Gastrocnemius medialis (tissue), 4 donors: ENCODE results near the gene SCAANT1. TPM values are rescaled to one million over a fixed set of nuclear protein-coding genes. Genes with fewer than 3 reads are reported as not detected.

ENCODE experiments used
- ATAC-seq, 2 donors: fragments of 150-250 bp; one replicate each; pipeline ENCODE4 v1.9.1; 2016
- DNase-seq, 2 donors: peaks; one replicate each; pipeline ENCODE4 v3.0.0-alpha.2; 2019
- H3K27ac ChIP-seq, 4 donors: fragments of 200-600 bp; sonication (generic); 1 replicate in 1 of 4; 2 replicates in 3 of 4; pipeline ENCODE4 v1.5.1; 2016 to 2018; ENCODE audit warnings: mild to moderate bottlenecking in 2 of 4, moderate library complexity in 1 of 4
- H3K27me3 ChIP-seq, 3 donors: fragments of 200-600 bp; sonication (generic) in 2 of 3; 1 replicate in 1 of 3; 2 replicates in 2 of 3; pipeline versions ENCODE4 v1.5.1 to v1.6.0; 2016 to 2019; ENCODE audit warnings: mild to moderate bottlenecking in 1 of 3, moderate library complexity in 1 of 3
- H3K36me3 ChIP-seq, 2 donors: fragments of 200-600 bp; sonication (generic) in 1 of 2; one replicate each; pipeline ENCODE4 v1.5.1; 2017 to 2018
- H3K4me1 ChIP-seq, 2 donors: fragments of 200-600 bp; sonication (generic) in 1 of 2; one replicate each; pipeline ENCODE4 v1.5.1; 2016 to 2017; ENCODE audit warnings: mild to moderate bottlenecking in 2 of 2
- H3K4me3 ChIP-seq, 4 donors: fragments of 200-600 bp; sonication (generic) in 3 of 4; 1 replicate in 1 of 4; 2 replicates in 3 of 4; pipeline ENCODE4 v1.5.1; 2016 to 2019; ENCODE audit warnings: mild to moderate bottlenecking in 2 of 4
- H3K9me3 ChIP-seq, 3 donors: fragments of 200-600 bp; sonication (generic) in 2 of 3; 1 replicate in 1 of 3; 2 replicates in 2 of 3; pipeline ENCODE4 v1.5.1; 2016 to 2019
- POLR2A ChIP-seq, 2 donors: fragments of 450-650 bp; IDR thresholded peaks; one replicate each; pipeline ENCODE4 v1.6.1; 2017; ENCODE audit warnings: antibody characterized with exemption in 2 of 2, mild to moderate bottlenecking in 2 of 2, moderate library complexity in 2 of 2
- in situ Hi-C, 4 donors: fragments of 200-750 bp; cut with MboI; loops; one replicate each; pipeline versions ENCODE4 v1.15.0 to v1.8.0; 2017; ENCODE audit warnings: low sequenced_read_pairs in 4 of 4
- intact Hi-C: fragments of 100-400 bp; cut with DNase I; formaldehyde crosslinking; loops from one replicate; pipeline ENCODE4 v1.15.1; 2023; ENCODE audit warnings: low total_unique reads
- total RNA-seq, 4 donors: library from RNA; depleted of rRNA; stranded (reverse); fragments of >200 nt; gene quantifications; one replicate each; pipeline versions ENCODE4 v1.1.0 to v1.2.3, GENCODE V29; 2016
- TF ChIP-seq, protein P1 (sequence below), 5 experiments: fragments of 450-650 bp in 3 of 5; fragments of 200-600 bp in 2 of 5; sonication (generic) in 2 of 5; IDR thresholded peaks in 4 of 5; conservative IDR thresholded peaks in 1 of 5; 1 replicate in 4 of 5; 2 replicates in 1 of 5; pipeline ENCODE4 v1.5.1; 2016 to 2019; ENCODE audit warnings: antibody characterized with exemption in 5 of 5, mild to moderate bottlenecking in 3 of 5, moderate library complexity in 3 of 5

SCAANT1 gene
- total RNA-seq, 4 donors from 2014 or later: not detected

DNA sequence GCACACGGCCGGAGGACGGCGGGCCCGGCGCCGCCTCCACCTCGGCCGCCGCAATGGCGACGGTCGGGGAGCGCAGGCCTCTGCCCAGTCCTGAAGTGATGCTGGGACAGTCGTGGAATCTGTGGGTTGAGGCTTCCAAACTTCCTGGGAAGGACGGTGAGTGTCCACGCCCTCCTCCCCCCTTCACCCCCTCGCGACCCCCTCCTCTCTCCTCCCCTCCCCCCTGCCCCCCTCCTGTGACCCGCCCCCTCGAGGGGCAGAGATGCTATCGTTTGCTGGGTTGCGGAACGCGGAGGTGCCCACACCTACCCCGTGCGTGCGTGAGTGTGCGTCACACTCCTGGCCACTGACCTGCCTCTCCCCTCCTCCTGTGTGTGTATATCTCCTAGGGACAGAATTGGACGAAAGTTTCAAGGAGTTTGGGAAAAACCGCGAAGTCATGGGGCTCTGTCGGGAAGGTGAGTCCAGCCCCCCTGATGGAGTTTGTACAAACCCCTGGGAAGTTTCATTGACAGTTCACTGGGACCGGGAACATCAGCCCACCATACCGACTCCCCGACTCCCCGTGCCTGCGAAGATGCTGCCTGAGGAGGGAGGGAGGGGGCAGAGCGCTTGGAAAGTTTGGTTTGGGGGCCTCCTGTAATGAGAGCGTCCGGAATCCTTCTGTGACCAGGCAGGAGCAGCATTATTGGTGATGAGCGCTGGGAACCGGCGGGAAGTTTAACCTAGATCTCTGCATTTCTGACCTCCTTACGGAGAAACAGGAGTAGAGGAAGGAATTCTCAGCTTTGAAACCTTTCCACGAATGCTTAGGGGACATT is 795 bp upstream of the SCAANT1 start:
- Histone ChIP-seq H3K36me3 (peaks cover 0 to 12% of the 10 kb centered on the region in 2 donors), H3K27ac (peak overlapping the region; percentile 82 to 98 (median 88)), H3K9me3 (no peaks in the 10 kb centered on the region), H3K27me3 (no peaks in the 10 kb centered on the region), H3K4me3 (peak overlapping the region; percentile 56 to 89 (median 67)), H3K4me1 (peaks cover 27 to 31% of the 10 kb centered on the region in 2 donors)
- intact Hi-C loops: loop anchor here (2.0 to 5.0 kb wide), 3 partner anchors 26 to 79 kb away; partner anchors contain the start of genes ATXN7 and THOC7
- ATAC-seq (peak; percentile 8 to 22), DNase-seq (peak; percentile 15 to 60)
- TF ChIP-seq, protein P1, sequence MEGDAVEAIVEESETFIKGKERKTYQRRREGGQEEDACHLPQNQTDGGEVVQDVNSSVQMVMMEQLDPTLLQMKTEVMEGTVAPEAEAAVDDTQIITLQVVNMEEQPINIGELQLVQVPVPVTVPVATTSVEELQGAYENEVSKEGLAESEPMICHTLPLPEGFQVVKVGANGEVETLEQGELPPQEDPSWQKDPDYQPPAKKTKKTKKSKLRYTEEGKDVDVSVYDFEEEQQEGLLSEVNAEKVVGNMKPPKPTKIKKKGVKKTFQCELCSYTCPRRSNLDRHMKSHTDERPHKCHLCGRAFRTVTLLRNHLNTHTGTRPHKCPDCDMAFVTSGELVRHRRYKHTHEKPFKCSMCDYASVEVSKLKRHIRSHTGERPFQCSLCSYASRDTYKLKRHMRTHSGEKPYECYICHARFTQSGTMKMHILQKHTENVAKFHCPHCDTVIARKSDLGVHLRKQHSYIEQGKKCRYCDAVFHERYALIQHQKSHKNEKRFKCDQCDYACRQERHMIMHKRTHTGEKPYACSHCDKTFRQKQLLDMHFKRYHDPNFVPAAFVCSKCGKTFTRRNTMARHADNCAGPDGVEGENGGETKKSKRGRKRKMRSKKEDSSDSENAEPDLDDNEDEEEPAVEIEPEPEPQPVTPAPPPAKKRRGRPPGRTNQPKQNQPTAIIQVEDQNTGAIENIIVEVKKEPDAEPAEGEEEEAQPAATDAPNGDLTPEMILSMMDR (IDR thresholded peaks at IDR 0.05 in 4 of 5, conservative IDR thresholded peaks at IDR 0.05 in 1 of 5): no peak
- no peak for TF ChIP-seq POLR2A (IDR thresholded peaks at IDR 0.05)
- in situ Hi-C loops: no loop called here

DNA sequence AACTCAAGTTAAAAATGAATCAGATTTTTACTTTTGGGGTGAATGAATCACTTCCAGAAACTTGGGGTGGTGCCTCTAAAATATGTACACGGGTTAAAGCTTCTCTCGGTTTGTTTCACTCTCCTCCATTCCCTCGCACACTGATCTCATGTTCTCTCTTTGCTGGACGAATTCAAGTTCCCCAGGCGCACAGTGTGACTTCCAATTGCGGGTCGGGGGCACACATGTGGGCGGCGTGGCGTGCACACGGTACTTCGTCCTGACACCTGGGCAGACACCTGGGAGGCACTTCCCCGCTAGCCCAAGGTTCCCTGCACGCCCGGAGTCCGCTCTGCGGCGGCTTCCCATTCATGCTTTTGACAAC is 692 bp downstream of the SCAANT1 start:
- in situ Hi-C loops (no loop called here), intact Hi-C loops (loop anchor here (5.0 kb wide), 1 partner anchor 81 kb away; no protein-coding TSS in a partner anchor)
- peaks cover 0 to 8% of the 10 kb centered on the region in 2 donors for H3K36me3 ChIP-seq
- no peak for DNase-seq
- no peaks in the 10 kb centered on the region for H3K27me3 ChIP-seq
- ATAC-seq: no peak
- no peak for TF ChIP-seq POLR2A (IDR thresholded peaks at IDR 0.05)
- TF ChIP-seq, protein P1 (IDR thresholded peaks at IDR 0.05 in 4 of 5, conservative IDR thresholded peaks at IDR 0.05 in 1 of 5): no peak
- H3K4me1 ChIP-seq: peaks cover 27 to 32% of the 10 kb centered on the region in 2 donors
- H3K27ac ChIP-seq: peak overlapping the region; percentile 82 to 98 (median 88)
- H3K9me3 ChIP-seq: no peaks in the 10 kb centered on the region
- H3K4me3 ChIP-seq: peak overlapping the region; percentile 76 to 90 (median 82)

DNA sequence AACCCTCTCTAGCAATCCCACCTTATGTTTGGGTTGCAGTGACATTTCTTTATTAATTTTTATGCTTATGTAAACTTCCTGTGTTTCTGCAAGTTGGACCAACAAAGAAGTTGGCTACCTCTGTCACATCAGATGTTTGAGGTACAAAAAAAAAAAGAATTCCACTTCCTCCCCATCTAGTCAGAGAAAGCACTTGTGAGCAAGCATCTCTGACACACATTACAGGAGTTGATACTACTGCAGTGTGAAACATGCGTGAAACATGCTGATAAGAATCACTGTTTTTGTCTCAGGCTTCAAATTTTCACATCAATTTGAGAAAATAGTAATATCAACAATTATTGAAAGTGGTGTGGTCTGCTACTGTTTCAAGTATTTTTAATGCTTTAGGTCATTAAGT is 1.3 kb downstream of the SCAANT1 start:
- no peak for TF ChIP-seq POLR2A (IDR thresholded peaks at IDR 0.05)
- TF ChIP-seq, protein P1 (IDR thresholded peaks at IDR 0.05 in 4 of 5, conservative IDR thresholded peaks at IDR 0.05 in 1 of 5): no peak
- intact Hi-C loops (loop anchor here (5.0 kb wide), 1 partner anchor 81 kb away; no protein-coding TSS in a partner anchor), in situ Hi-C loops (no loop called here)
- Histone ChIP-seq H3K4me1 (peaks cover 27 to 32% of the 10 kb centered on the region in 2 donors), H3K27me3 (no peaks in the 10 kb centered on the region), H3K4me3 (peak overlapping the region in 3 of 4 donors; percentile 76 to 90 (median 89)), H3K9me3 (no peaks in the 10 kb centered on the region), H3K36me3 (peaks cover 0 to 2% of the 10 kb centered on the region in 2 donors), H3K27ac (peak overlapping the region; percentile 82 to 98 (median 88))
- ATAC-seq (no peak), DNase-seq (no peak)

DNA sequence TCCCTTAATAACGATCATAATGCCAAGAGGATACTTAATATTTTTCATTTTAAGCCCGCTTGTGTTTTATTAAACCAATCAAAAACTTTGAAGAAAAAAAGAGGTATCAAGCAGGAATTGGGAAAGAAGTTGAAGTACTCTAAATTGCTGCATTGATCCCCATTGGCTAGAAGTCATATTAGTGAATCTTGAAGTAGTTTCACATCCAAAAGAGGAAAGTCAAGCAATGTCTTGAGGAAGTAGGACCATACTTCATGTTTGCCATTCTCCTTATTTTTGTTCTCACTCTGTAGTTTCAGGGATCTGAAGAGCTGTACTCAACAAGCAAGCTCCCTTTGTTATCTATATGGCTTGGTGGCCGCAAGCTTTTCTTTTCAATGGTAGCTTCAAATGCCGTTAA is 2.2 kb downstream of the SCAANT1 start:
- DNase-seq: no peak
- in situ Hi-C loops (no loop called here), intact Hi-C loops (loop anchor here (5.0 kb wide), 1 partner anchor 82 kb away; no protein-coding TSS in a partner anchor)
- no peak for ATAC-seq
- Histone ChIP-seq H3K9me3 (no peaks in the 10 kb centered on the region), H3K27ac (no peak overlapping the region), H3K4me3 (no peak overlapping the region), H3K27me3 (no peaks in the 10 kb centered on the region), H3K4me1 (peaks cover 27 to 32% of the 10 kb centered on the region in 2 donors), H3K36me3 (no peaks in the 10 kb centered on the region)
- TF ChIP-seq, protein P1 (IDR thresholded peaks at IDR 0.05 in 4 of 5, conservative IDR thresholded peaks at IDR 0.05 in 1 of 5): no peak
- TF ChIP-seq POLR2A (IDR thresholded peaks at IDR 0.05): no peak
